Measurements from ENCODE around the gene SLC36A4. TPM values are rescaled to one million over a fixed set of nuclear protein-coding genes. Genes with fewer than 3 reads are reported as not detected.
A peak's percentile ranks its signal among the peaks of the same experiment; 100 is the strongest.

The SLC36A4 gene
- total and polyA plus RNA-seq, 9 of the 15 experiments (the other 6 are each of a cell fraction or from before 2014, with no cell fraction given) = 1.4 to 8.0 (median 5.4) TPM

- Histone ChIP-seq H3K27me3 (ENCODE audit: control insufficient read depth in 2 of 2, insufficient read depth in 2 of 2, low read length in 2 of 2) (no peaks in the 10 kb centered on the region), H3K9me1 (ENCODE audit: control insufficient read depth, insufficient read depth, low read length) (no peaks in the 10 kb centered on the region), H3K79me2 (ENCODE audit: control insufficient read depth, insufficient read depth, low read length) (no peaks in the 10 kb centered on the region), H3K4me2 (ENCODE audit: insufficient read depth, low read length) (no peak overlapping the region), H3K4me3 (no peak overlapping the region), H3K4me1 (replicated peaks in 1 of 2; ENCODE audit: control insufficient read depth in 2 of 2, insufficient read depth in 2 of 2, low read length in 2 of 2) (no peaks in the 10 kb centered on the region), H4K20me1 (replicated peaks; ENCODE audit: control insufficient read depth, insufficient read depth, low read length) (no peaks in the 10 kb centered on the region), H3K27ac (ENCODE audit: extremely low read depth, low read depth, low read length) (no peak overlapping the region), H3K9ac (ENCODE audit: insufficient read depth in 1 of 2, low read depth in 2 of 2, low read length in 2 of 2) (no peak overlapping the region), H2AFZ (ENCODE audit: low read depth, low read length) (no peak overlapping the region), H3K36me3 (ENCODE audit: control insufficient read depth, insufficient read depth, low read length) (no peaks in the 10 kb centered on the region), H3K9me3 (replicated peaks; ENCODE audit: control insufficient read depth, insufficient read depth, low read depth, low read length) (no peaks in the 10 kb centered on the region)
- no TSS peak for BruUV-seq (replicated peaks)
- ATAC-seq (no peak), DNase-seq (ENCODE audit: extremely low read depth in 1 of 4, low spot score in 3 of 4) (no peak), FAIRE-seq (no peak)
- in situ Hi-C loops (cut with MboI) = no loop called here
- POLR2A ChIA-PET = no interaction called here
- WGBS (ENCODE audit: insufficient coverage, low coverage, missing lambda C conversion rate) = 0% methylated on average over 3 of the region's 3 CpGs
- no peak for TF ChIP-seq SMAD3 (CRISPR knock-in tag; conservative IDR thresholded peaks at IDR 0.05)
- TF ChIP-seq RAD21 (CRISPR knock-in tag; conservative IDR thresholded peaks at IDR 0.05 in 1 of 2, IDR thresholded peaks at IDR 0.05 in 1 of 2) = peak in 1 of 2 experiments; percentile 18; a peak in 1 of 4 replicates
- intact Hi-C loops (cut with micrococcal nuclease) = no loop called here
- CTCF ChIA-PET (ENCODE audit: low intra/inter-chr PET ratio) = no interaction called here
These were observed 69.2 kb downstream of the SLC36A4 start for GRCh38 chr11:93128574-93128973.

- FAIRE-seq (no peak), DNase-seq (ENCODE audit: extremely low read depth in 1 of 4, low spot score in 3 of 4) (peak in 1 of 4 experiments; percentile 30), ATAC-seq (0 out of 3 replicates have a peak, but pooled peaks have one; percentile 21)
- POLR2A ChIA-PET = no interaction called here
- Histone ChIP-seq H3K27ac (ENCODE audit: extremely low read depth, low read depth, low read length) (no peak overlapping the region), H3K4me2 (ENCODE audit: insufficient read depth, low read length) (no peak overlapping the region), H3K36me3 (ENCODE audit: control insufficient read depth, insufficient read depth, low read length) (no peaks in the 10 kb centered on the region), H3K79me2 (ENCODE audit: control insufficient read depth, insufficient read depth, low read length) (no peaks in the 10 kb centered on the region), H3K9ac (ENCODE audit: insufficient read depth in 1 of 2, low read depth in 2 of 2, low read length in 2 of 2) (no peak overlapping the region), H3K27me3 (ENCODE audit: control insufficient read depth in 2 of 2, insufficient read depth in 2 of 2, low read length in 2 of 2) (no peaks in the 10 kb centered on the region), H2AFZ (ENCODE audit: low read depth, low read length) (no peak overlapping the region), H4K20me1 (replicated peaks; ENCODE audit: control insufficient read depth, insufficient read depth, low read length) (no peaks in the 10 kb centered on the region), H3K9me3 (replicated peaks; ENCODE audit: control insufficient read depth, insufficient read depth, low read depth, low read length) (no peaks in the 10 kb centered on the region), H3K9me1 (ENCODE audit: control insufficient read depth, insufficient read depth, low read length) (no peaks in the 10 kb centered on the region), H3K4me3 (no peak overlapping the region), H3K4me1 (replicated peaks in 1 of 2; ENCODE audit: control insufficient read depth in 2 of 2, insufficient read depth in 2 of 2, low read length in 2 of 2) (no peaks in the 10 kb centered on the region)
- intact Hi-C loops (cut with micrococcal nuclease) = no loop called here
- in situ Hi-C loops (cut with MboI) = no loop called here
- no TSS peak for BruUV-seq (replicated peaks)
- 0% methylated on average over 4 of the region's 4 CpGs for WGBS (ENCODE audit: insufficient coverage, low coverage, missing lambda C conversion rate)
- CTCF ChIA-PET (ENCODE audit: low intra/inter-chr PET ratio) = no interaction called here
- TF ChIP-seq TEAD4 (IDR thresholded peaks at IDR 0.05; ENCODE audit: low read length) (0 out of 2 replicates have a peak, but pooled peaks have one; percentile 17), TEAD4 (CRISPR knock-in tag; IDR thresholded peaks at IDR 0.05; ENCODE audit: borderline replicate concordance) (no peak), CBFA2T3 (IDR thresholded peaks at IDR 0.05) (peak; percentile 24; the same call in 1 of the 2 replicates), CUX1 (CRISPR knock-in tag; IDR thresholded peaks at IDR 0.05) (no peak), ATF3 (IDR thresholded peaks at IDR 0.05) (peak; percentile 22; the same call in 1 of the 2 replicates), ATF3 (CRISPR knock-in tag; conservative IDR thresholded peaks at IDR 0.05) (no peak)
These were observed 74.4 kb downstream of the SLC36A4 start for GRCh38 chr11:93123351-93123898.
